CD4-positive, alpha-beta memory T cell (primary cell): ENCODE measurements around the gene EFCC1. TPM values are rescaled to one million over a fixed set of nuclear protein-coding genes. Genes with fewer than 3 reads are reported as not detected.

Source experiments
- CTCF ChIA-PET: fragments of 350-600 bp; sonication (Branson Sonifier 250); formaldehyde crosslinking; loops from one replicate; lab custom pipeline; 2021; ENCODE audit warnings: inconsistent platforms; ENCODE audit not compliant: partially characterized antibody; lab: Charles Lee
- POLR2A ChIA-PET: fragments of 350-600 bp; sonication (Branson Sonifier 250); formaldehyde crosslinking; loops from one replicate; lab custom pipeline; 2021; ENCODE audit not compliant: partially characterized antibody; lab: Charles Lee
- DNase-seq, 5 donors: peaks; one replicate each; pipeline versions ENCODE4 v3.0.0 to v3.0.0-alpha.2; 2020 to 2022; ENCODE audit warnings: mixed read lengths in 1 of 5
- H3K27ac ChIP-seq: one replicate; pipeline ENCODE4 v1.7.0; 2013; ENCODE audit warnings: low read depth, low read length
- H3K27me3 ChIP-seq: 2 replicates; pipeline ENCODE4 v1.7.0; 2013; ENCODE audit warnings: mild to moderate bottlenecking, low read length, moderate library complexity; ENCODE audit not compliant: insufficient read depth
- H3K36me3 ChIP-seq: 2 replicates; pipeline ENCODE4 v1.7.0; 2013; ENCODE audit warnings: mild to moderate bottlenecking, low read length, moderate library complexity; ENCODE audit not compliant: insufficient read depth
- H3K4me1 ChIP-seq: 2 replicates; pipeline ENCODE4 v1.7.0; 2013; ENCODE audit warnings: mild to moderate bottlenecking, low read length, moderate library complexity; ENCODE audit not compliant: insufficient read depth
- H3K4me3 ChIP-seq, 2 donors: one replicate each; pipeline ENCODE4 v1.7.0; 2013; ENCODE audit warnings: low read length in 2 of 2, mild to moderate bottlenecking in 1 of 2
- H3K9me3 ChIP-seq, 2 donors: one replicate each; pipeline ENCODE4 v1.7.0; 2013; ENCODE audit warnings: low read length in 2 of 2, control low read depth in 1 of 2; ENCODE audit not compliant: control insufficient read depth in 1 of 2
- H3K27ac Mint-ChIP-seq, 7 donors: one replicate each; pipeline ENCODE4 v1.8.0; 2020 to 2021; ENCODE audit warnings: mixed read lengths in 7 of 7, mild to moderate bottlenecking in 6 of 7, inconsistent platforms in 3 of 7, moderate library complexity in 3 of 7
- H3K27me3 Mint-ChIP-seq, 2 donors: one replicate each; pipeline ENCODE4 v1.8.0; 2020 to 2021; ENCODE audit warnings: mixed read lengths in 2 of 2
- H3K36me3 Mint-ChIP-seq, 2 donors: one replicate each; pipeline ENCODE4 v1.8.0; 2020 to 2021; ENCODE audit warnings: mixed read lengths in 2 of 2, inconsistent platforms in 1 of 2, mild to moderate bottlenecking in 1 of 2
- H3K4me1 Mint-ChIP-seq, 4 donors: one replicate each; pipeline ENCODE4 v1.8.0; 2020 to 2021; ENCODE audit warnings: mixed read lengths in 4 of 4, mild to moderate bottlenecking in 1 of 4
- H3K4me3 Mint-ChIP-seq, 8 donors: one replicate each; pipeline ENCODE4 v1.8.0; 2020 to 2021; ENCODE audit warnings: mixed read lengths in 8 of 8, mild to moderate bottlenecking in 7 of 8, moderate library complexity in 6 of 8, inconsistent platforms in 3 of 8
- H3K9me3 Mint-ChIP-seq, 8 donors: one replicate each; pipeline ENCODE4 v1.8.0; 2020 to 2021; ENCODE audit warnings: mixed read lengths in 8 of 8, mild to moderate bottlenecking in 5 of 8, inconsistent platforms in 3 of 8, moderate library complexity in 1 of 8
- intact Hi-C: fragments of 100-400 bp; cut with micrococcal nuclease; formaldehyde crosslinking; loops from one replicate; pipeline ENCODE4 v1.15.1; 2023
- polyA plus RNA-seq, 2 donors: library from polyadenylated mRNA; unstranded; fragments of 300-500 nt; fragmentation: Illumina TruSeq; gene quantifications; one replicate each; pipeline ENCODE4 v1.2.3, GENCODE V29; 2021
- total RNA-seq, 2 experiments: library from RNA; stranded (reverse); gene quantifications; one replicate each; pipeline ENCODE4 v1.2.3, GENCODE V29; 2021

The EFCC1 gene
- total and polyA plus RNA-seq, 4 experiments from 2014 or later, result not detected

- Mint-ChIP-seq H3K27ac (peak overlapping the region in 3 of 7 donors; percentile 11 to 48 (median 35)), H3K4me3 (no peak overlapping the region), H3K4me1 (peaks cover 18 to 44% (median 29%) of the 10 kb centered on the region in 4 donors), H3K36me3 (no peaks in the 10 kb centered on the region), H3K27me3 (no peaks in the 10 kb centered on the region), H3K9me3 (no peaks in the 10 kb centered on the region)
- POLR2A ChIA-PET, result interaction anchor here (0.6 kb wide), 1 partner anchor 17 kb away, joined by 3 read pairs; no protein-coding TSS in a partner anchor
- Histone ChIP-seq H3K4me1 (peaks cover 22% of the 10 kb centered on the region), H3K9me3 (no peaks in the 10 kb centered on the region), H3K36me3 (no peaks in the 10 kb centered on the region), H3K4me3 (no peak overlapping the region), H3K27ac (no peak overlapping the region), H3K27me3 (no peaks in the 10 kb centered on the region)
- CTCF ChIA-PET, result interaction anchor here (0.7 to 1.5 kb wide), 5 partner anchors 14 to 52 kb away, joined by 3 to 6 read pairs (median 3); no protein-coding TSS in a partner anchor
- no peak for DNase-seq
- intact Hi-C loops, result no loop called here
These were observed 21.3 kb downstream of the EFCC1 start for GRCh38 chr3:129022114-129023007.

- peaks cover 19% of the 10 kb centered on the region for H3K4me1 ChIP-seq
- POLR2A ChIA-PET, result interaction anchor here (0.6 kb wide), 1 partner anchor 17 kb away, joined by 3 read pairs; no protein-coding TSS in a partner anchor
- H3K9me3 ChIP-seq, result no peaks in the 10 kb centered on the region
- Mint-ChIP-seq H3K27ac (no peak overlapping the region), H3K4me1 (peaks cover 13 to 38% (median 23%) of the 10 kb centered on the region in 4 donors), H3K27me3 (no peaks in the 10 kb centered on the region), H3K9me3 (no peaks in the 10 kb centered on the region), H3K36me3 (no peaks in the 10 kb centered on the region), H3K4me3 (no peak overlapping the region)
- H3K27ac ChIP-seq, result no peak overlapping the region
- no peak for DNase-seq
- intact Hi-C loops, result no loop called here
- no peaks in the 10 kb centered on the region for H3K36me3 ChIP-seq
- CTCF ChIA-PET, result interaction anchor here (0.7 to 1.2 kb wide), 3 partner anchors 28 to 53 kb away, joined by 3 to 4 read pairs (median 3); no protein-coding TSS in a partner anchor
- H3K27me3 ChIP-seq, result no peaks in the 10 kb centered on the region
- no peak overlapping the region for H3K4me3 ChIP-seq
These were observed 21.9 kb downstream of the EFCC1 start for GRCh38 chr3:129023008-129023358.

GRCh38 chr3:129023909-129024308, 22.8 kb downstream of the EFCC1 start:
- ChIA-PET POLR2A (no interaction called here), CTCF (interaction anchor here (1.2 to 5.0 kb wide), 2 partner anchors 8 to 30 kb away, joined by 3 to 123 read pairs; no protein-coding TSS in a partner anchor)
- Mint-ChIP-seq H3K9me3 (no peaks in the 10 kb centered on the region), H3K27me3 (no peaks in the 10 kb centered on the region), H3K4me1 (peaks cover 10 to 31% (median 17%) of the 10 kb centered on the region in 4 donors), H3K36me3 (no peaks in the 10 kb centered on the region), H3K4me3 (no peak overlapping the region), H3K27ac (peak overlapping the region in 2 of 7 donors; percentile 42 to 50)
- intact Hi-C loops, result no loop called here
- DNase-seq, result no peak
- no peaks in the 10 kb centered on the region for H3K9me3 ChIP-seq
- no peaks in the 10 kb centered on the region for H3K27me3 ChIP-seq
- H3K4me3 ChIP-seq, result no peak overlapping the region
- H3K36me3 ChIP-seq, result no peaks in the 10 kb centered on the region
- H3K4me1 ChIP-seq, result peaks cover 16% of the 10 kb centered on the region
- no peak overlapping the region for H3K27ac ChIP-seq

GRCh38 chr3:129025108-129025507, 24.0 kb downstream of the EFCC1 start:
- Histone ChIP-seq H3K27me3 (no peaks in the 10 kb centered on the region), H3K4me3 (no peak overlapping the region), H3K36me3 (no peaks in the 10 kb centered on the region), H3K27ac (no peak overlapping the region), H3K4me1 (peaks cover 16% of the 10 kb centered on the region), H3K9me3 (no peaks in the 10 kb centered on the region)
- Mint-ChIP-seq H3K27me3 (no peaks in the 10 kb centered on the region), H3K9me3 (no peaks in the 10 kb centered on the region), H3K4me3 (peak overlapping the region in 1 of 8 donors; percentile 62), H3K4me1 (peaks cover 10 to 29% (median 16%) of the 10 kb centered on the region in 4 donors), H3K36me3 (no peaks in the 10 kb centered on the region), H3K27ac (peak overlapping the region in 5 of 7 donors; percentile 28 to 93 (median 67))
- ChIA-PET POLR2A (interaction anchor here (0.6 to 4.3 kb wide), 2 partner anchors 9 to 10 kb away, joined by 4 to 150 read pairs; no protein-coding TSS in a partner anchor), CTCF (interaction anchor here (1.0 to 5.0 kb wide), 7 partner anchors 9 to 55 kb away, joined by 3 to 123 read pairs (median 16); partner anchors contain the start of gene CFAP92)
- intact Hi-C loops, result loop anchor here (5.0 kb wide), 1 partner anchor 148 kb away; the partner anchor contains the start of gene ACAD9
- DNase-seq, result no peak

GRCh38 chr3:129025691-129026435, 24.8 kb downstream of the EFCC1 start:
- Histone ChIP-seq H3K27me3 (no peaks in the 10 kb centered on the region), H3K9me3 (no peaks in the 10 kb centered on the region), H3K4me1 (peaks cover 16% of the 10 kb centered on the region), H3K36me3 (no peaks in the 10 kb centered on the region), H3K27ac (peak overlapping the region; percentile 55), H3K4me3 (no peak overlapping the region)
- intact Hi-C loops, result loop anchor here (2.0 to 5.0 kb wide), 2 partner anchors 55 to 149 kb away; partner anchors contain the start of gene ACAD9
- Mint-ChIP-seq H3K36me3 (no peaks in the 10 kb centered on the region), H3K4me1 (peaks cover 10 to 29% (median 16%) of the 10 kb centered on the region in 4 donors), H3K4me3 (peak overlapping the region in 6 of 8 donors; percentile 26 to 87 (median 84)), H3K27ac (peak overlapping the region; percentile 91 to 97 (median 97)), H3K27me3 (no peaks in the 10 kb centered on the region), H3K9me3 (no peaks in the 10 kb centered on the region)
- ChIA-PET POLR2A (interaction anchor here (0.6 to 4.3 kb wide), 15 partner anchors 8 to 588 kb away, joined by 3 to 150 read pairs (median 7); partner anchors contain the start of genes ACAD9, CNBP and RAB43), CTCF (interaction anchor here (1.0 to 5.0 kb wide), 18 partner anchors 9 to 291 kb away, joined by 3 to 123 read pairs (median 9); partner anchors contain the start of genes CFAP92 and COPG1)
- no peak for DNase-seq

- Mint-ChIP-seq H3K4me1 (peaks cover 10 to 25% (median 16%) of the 10 kb centered on the region in 4 donors), H3K36me3 (no peaks in the 10 kb centered on the region), H3K27me3 (no peaks in the 10 kb centered on the region), H3K4me3 (peak overlapping the region; percentile 76 to 88 (median 85)), H3K9me3 (no peaks in the 10 kb centered on the region), H3K27ac (peak overlapping the region; percentile 91 to 97 (median 97))
- peak overlapping the region; percentile 55 for H3K27ac ChIP-seq
- H3K9me3 ChIP-seq, result no peaks in the 10 kb centered on the region
- POLR2A ChIA-PET, result interaction anchor here (0.6 to 4.3 kb wide), 27 partner anchors 10 to 903 kb away, joined by 3 to 150 read pairs (median 5); partner anchors contain the start of genes ACAD9, CFAP92, CNBP and COPG1
- peak; percentile 91 to 95 (median 94) for DNase-seq
- CTCF ChIA-PET, result interaction anchor here (0.8 to 5.0 kb wide), 24 partner anchors 8 to 289 kb away, joined by 3 to 123 read pairs (median 8); partner anchors contain the start of genes CFAP92 and COPG1
- H3K27me3 ChIP-seq, result no peaks in the 10 kb centered on the region
- H3K36me3 ChIP-seq, result no peaks in the 10 kb centered on the region
- H3K4me1 ChIP-seq, result peaks cover 16% of the 10 kb centered on the region
- peak overlapping the region; percentile 42 to 57 for H3K4me3 ChIP-seq
- intact Hi-C loops, result loop anchor here (1.0 to 5.0 kb wide), 9 partner anchors 11 to 251 kb away; partner anchors contain the start of genes ACAD9, CNBP, HMCES and ISY1
These were observed 25.8 kb downstream of the EFCC1 start for GRCh38 chr3:129026728-129027543.
